IPS-11a (cell line): ENCODE data around the gene KIAA1328.

Source experiments
- H3K4me3 ChIP-seq: one replicate; pipeline ENCODE4 v1.5.1; 2013; ENCODE audit warnings: low read depth, low read length, control low read depth

Gene KIAA1328

DNA sequence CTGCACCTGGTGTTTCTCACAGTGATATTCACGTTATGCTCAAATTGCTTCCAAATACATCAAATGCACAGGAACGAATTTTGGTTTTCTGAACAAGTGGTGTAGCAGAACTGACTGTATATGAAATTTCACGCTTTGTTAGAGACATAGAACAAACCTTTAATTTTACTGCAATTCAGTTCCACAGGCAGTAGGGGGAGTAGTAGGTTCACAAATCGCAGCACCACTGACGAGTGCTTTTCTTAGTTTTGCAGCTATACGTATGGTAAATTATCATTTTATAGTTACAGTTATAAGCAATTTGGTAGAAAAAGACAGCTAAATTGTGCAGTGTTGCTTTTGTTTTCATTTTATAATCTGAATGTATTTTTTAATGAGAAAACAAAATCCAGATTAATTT, 113.3 kb downstream of the KIAA1328 start:
- no peak overlapping the region for H3K4me3 ChIP-seq

DNA sequence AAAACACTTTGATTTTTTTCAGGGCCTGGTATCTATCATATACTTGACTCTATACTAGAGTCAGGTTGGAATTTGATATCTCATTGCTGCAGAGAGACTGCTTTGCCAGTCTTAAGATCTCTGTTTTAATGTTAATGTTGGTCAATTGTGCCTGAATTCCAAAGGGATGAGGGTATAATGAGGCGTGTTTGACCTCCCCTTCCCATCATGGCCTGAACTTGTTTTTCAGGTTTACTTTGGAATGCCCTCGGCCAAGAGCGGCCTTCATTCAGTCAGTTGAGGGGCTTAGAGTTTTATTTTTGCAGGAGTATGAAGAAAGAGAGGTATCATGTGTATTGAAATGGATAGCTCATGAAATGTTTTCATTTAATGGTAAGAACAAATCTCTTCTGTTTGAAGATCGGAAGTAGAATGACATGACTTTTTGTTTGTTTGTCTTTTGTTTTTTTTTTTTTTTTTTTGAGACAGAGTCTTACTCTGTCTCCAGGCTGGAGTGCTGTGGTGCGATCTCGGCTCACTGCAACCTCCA, 119.0 kb downstream of the KIAA1328 start:
- no peak overlapping the region for H3K4me3 ChIP-seq

DNA sequence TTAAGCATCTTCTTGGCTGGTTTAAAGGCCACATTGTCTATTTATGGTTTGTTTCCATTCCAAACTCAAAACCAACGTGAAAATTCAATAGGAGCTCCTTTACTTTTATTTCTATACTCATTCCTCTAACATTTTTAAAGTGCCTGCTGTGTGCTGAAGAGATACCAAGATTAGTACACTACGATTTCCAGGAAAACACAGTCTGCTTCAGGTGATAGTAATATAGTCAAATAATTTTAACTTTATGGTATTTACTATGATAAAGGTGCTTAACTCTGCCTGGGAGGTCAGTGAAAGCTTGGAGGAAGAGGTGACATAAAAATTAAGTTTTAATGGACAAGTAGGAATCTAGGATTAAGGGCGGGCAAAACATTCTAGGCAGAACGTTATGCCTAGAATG, 121.4 kb downstream of the KIAA1328 start:
- H3K4me3 ChIP-seq = no peak overlapping the region

DNA sequence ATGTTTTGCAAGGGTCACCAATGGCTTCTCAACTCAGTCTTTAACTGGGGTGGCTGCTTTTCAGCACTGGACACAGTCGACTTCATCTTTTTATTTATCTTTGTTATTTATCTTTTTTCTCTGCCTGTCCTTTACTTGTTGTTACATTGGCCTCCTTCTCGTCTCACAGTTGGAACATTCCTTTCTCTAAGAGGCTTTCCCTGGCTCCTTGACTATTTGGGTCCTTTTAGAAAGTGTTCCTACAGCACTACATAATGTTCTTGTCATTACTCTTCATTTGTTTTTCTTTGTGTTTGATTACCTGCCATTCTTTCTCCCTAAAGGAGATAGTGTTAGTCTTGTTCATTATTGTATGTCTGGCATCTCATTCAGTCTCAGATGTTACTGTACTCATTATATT, 122.0 kb downstream of the KIAA1328 start:
- no peak overlapping the region for H3K4me3 ChIP-seq

DNA sequence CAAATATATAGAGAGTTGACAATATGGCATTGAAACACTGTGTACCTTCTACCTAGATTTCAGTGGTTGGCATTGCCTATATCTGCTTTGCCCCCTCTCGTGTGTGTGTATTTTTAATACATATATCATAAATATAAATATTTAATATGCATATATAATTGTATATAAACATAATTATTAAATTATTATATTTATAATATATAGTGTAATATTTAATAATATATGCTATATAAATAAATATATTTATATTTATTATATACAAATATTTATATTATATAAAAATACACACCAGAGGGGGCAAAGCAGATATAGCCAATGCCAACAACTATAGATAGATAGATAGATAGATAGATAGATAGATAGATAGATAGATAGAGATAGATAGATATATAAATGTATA, 124.1 kb downstream of the KIAA1328 start:
- H3K4me3 ChIP-seq = no peak overlapping the region

DNA sequence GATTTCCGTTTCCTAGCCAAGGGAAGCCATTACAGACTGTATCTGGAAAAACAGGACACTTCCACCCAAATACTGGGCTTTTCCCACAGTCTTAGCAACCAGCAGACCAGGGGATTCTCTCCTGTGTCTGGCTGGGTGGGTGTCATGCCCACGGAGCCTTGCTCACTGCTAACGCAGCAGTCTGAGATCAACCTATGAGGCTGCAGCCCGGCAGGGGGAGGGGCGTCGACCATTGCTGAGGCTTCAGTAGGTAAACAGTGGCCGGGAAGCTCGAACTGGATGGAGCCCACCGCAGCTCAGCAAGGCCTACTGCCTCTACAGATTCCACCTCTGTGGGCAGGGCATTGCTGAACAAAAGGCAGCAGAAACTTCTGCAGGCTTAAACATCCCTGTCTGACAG, 131.1 kb downstream of the KIAA1328 start:
- no peak overlapping the region for H3K4me3 ChIP-seq

DNA sequence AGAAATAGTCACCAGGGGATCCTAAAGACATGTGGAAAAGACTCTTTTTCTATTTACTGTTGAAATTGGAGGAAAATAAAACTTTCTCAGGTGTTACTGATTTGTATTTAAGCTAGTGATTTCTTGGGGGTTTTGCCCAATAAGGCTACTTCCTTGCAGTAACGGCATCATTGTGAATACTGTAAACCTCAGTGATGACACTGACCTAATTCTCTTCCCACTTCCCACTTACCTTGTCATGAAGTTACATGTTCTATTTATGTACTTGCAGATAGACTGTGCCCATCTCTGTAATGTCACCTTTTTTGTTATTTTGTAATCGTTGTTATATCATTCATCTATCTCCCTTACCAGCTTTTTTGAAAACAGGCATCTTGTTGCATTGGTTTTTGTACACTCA, 134.5 kb downstream of the KIAA1328 start:
- H3K4me3 ChIP-seq = no peak overlapping the region

DNA sequence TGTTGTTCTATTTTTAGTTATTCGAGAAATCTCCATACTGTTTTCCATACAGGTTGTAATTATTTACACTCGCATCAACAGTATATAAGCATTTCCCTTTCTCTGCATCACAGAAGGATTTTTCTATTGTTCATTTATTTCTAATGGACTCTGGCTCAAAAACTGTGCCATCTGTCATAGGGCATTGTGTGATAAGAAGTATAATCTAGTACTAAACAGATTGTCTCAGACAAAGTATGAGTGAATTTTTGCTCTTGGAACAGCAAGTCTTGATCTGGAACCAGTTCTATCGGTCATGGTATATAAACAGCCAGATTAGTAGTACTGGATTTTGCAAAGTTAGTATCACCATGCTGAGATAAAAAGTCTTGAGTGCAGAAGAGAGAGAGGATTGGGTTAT, 145.8 kb downstream of the KIAA1328 start:
- H3K4me3 ChIP-seq = no peak overlapping the region

DNA sequence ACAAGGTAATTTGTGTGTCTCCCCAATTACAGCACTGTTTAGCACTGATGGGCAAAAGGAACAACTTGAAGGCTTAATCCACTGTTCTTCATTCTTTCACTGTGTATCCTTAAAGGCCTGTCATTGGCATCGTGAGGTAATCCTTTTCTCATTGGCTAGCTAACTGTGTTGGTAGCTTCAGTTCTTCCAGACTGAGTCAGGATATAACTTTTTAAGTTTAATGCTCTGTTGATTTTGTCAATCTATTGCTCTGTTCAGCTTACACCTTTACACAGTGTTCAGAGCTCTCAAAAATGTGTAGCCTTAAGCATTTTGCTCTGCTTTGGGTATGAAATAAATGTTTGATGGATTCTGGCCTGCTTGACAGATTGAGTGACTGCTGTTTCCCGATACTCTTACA, 148.2 kb downstream of the KIAA1328 start:
- no peak overlapping the region for H3K4me3 ChIP-seq

DNA sequence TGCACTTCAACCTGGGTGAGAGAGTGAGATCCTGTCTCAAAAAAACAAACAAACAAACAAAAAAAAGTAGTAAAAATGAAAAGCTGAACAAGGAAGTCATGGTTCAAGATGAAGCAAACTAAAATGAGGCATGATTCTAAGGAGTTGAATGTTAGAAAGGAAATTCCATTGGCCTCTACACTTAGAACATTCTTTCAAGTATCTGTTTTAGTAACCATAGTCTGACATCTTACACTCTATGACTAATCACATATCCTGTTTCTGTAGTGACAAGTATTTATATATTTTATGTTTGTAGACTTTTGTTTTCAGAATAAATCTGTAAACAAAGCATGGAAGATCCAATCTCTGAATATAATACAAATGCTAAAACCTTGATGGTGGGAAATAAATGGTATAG, 164.1 kb downstream of the KIAA1328 start:
- no peak overlapping the region for H3K4me3 ChIP-seq

DNA sequence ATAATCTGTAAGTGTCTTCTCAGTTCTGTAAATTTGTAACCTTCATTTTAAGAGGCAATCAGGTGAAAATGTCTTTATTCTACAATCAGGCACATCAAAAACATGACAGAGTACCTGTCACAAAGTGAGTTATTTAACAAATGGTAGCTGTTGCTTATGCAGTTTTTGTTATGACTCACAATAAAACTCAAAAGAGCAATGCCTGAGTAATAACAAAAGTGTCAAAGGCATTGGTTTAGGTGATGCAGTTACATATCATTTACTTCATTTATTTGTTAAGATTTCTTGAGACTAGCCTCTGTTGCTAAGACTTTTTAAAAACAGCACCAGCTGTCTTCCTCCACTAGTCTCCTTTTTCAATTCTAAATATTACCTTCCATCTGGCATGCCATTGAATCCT, 177.8 kb downstream of the KIAA1328 start:
- no peak overlapping the region for H3K4me3 ChIP-seq

DNA sequence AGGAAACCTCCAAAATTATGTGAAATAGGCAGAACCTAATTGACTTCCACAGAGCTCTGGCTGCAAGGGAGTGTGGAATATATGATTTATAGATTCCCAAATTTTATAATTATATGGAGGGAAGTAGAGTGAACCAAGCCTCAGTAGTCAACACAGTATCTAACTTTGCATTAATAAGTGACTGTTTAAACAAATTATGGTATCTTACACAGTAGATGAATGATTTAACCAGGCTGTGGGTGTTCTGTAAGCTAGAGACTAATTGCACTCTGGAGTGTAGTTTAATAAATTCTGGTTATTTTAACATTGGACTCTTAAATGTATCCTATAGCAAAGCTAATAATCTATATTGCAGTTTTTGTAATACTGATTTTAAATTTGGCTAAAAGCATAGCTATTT, 183.5 kb downstream of the KIAA1328 start:
- no peak overlapping the region for H3K4me3 ChIP-seq

DNA sequence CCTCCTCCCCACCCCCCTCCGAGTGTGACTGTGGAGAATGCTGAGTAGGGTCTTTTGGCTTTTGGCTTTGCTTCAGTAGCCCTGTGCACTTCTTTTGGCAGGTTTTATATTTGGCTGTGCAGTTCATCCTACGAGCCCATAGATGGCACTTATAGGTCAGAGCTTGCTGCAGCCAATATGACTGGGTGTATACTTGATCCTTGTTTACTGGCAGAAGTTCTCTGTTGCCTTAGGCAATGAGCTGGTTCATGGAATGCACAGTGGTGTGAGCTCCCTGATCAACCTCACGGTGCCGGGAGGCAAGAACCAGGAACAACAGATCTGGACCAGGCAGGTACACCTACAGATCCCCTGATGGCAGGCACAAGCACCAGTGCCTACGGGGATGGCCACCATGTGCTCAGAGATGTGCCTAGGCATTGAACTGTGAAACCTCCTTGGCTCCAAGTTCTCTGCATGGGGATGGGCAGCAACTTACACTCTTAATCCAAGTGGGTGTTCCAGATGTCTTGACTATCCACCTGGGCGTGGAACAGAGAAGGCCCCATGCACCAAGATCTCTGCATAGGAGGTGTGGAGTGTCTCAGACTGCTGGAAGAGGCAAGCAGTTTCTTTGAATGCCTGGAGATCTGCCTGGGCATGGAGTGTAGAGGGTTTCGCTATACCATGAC, 190.4 kb downstream of the KIAA1328 start:
- no peak overlapping the region for H3K4me3 ChIP-seq

DNA sequence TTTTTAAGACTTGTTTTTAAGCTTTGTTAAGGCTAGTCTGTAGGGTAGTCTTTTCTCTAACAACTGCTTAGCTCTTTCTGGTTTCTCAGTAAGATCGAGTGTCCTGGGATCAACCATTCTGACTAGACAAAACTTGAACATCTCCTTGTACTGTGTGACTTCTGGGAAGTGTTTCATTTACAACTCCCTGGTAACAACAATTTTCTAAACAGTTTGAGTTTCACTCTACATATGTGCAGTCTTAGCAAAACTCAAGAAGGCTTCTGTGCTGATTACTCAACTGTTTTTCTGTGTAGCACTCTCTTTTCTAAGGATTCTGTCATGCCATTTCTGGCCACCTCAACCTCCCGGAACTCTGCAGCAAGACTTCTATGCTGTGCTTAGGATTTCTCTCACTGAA, 204.5 kb downstream of the KIAA1328 start:
- H3K4me3 ChIP-seq = no peak overlapping the region

DNA sequence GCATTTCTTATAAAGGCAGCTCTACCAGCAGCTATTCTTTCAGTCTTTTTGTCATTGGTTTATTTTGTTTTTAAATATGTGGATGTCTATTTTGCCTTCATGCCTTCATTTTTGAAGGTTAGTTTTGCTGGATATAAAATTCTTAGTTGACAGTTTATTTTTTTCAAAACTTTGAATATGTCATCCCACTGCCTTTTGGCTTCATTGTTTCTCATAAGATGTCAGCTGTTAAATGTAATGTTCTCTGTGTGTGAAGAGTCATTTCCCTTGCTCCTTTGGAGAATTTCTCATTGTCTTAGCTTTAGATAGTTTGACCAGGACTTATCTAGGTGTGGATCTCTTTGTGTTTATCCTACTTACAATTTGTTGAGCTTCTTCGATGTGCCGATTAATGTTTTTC, 213.5 kb downstream of the KIAA1328 start:
- no peak overlapping the region for H3K4me3 ChIP-seq

DNA sequence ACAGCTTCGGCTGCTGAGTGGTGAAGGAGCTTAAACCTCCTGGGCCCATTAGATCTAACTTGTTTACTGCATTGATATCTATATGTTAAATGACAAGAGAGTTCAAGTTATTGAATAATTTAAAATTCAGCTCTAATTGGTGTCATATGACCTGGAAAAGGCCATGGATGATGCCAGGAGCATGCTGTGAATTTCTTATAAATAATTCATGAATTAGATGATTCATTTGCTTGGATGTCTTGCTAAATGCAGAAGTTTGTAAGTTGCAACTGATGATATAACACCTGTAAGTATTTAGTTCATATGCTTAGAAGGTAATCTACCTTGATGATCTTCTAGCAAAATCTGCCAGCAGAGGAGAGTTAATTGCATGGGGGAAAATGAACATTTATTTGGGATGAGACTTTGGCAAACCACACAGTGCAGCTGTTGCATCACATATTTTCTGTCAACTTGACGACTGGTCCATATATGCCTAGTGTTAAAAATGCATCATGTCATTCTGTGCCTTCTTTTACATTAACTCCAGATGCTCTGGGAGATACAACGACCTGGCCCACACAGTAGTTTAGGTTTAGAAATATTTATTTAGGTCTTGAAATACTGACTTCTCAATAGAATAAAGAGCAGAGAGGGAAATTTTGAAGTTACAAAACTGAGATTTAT, 226.3 kb downstream of the KIAA1328 start:
- H3K4me3 ChIP-seq = no peak overlapping the region

DNA sequence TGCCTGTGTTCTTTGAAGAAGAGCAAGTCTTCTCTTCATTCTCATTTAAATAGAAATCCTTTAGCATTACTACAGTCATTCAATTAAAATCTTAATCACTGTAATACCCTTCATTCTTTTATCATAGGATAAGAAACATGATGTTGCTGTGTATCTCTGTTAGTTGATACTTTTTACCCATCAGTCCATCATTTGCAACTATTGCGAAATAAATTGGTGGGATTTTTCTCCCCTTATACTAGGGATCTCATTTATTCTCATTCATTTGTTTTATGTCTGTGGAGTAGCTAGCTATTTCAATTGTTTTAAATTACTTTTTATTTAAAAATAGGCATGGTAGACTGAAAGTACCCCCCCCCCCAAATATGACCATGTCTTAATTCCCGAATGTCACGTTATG, 235.3 kb downstream of the KIAA1328 start:
- H3K4me3 ChIP-seq = no peak overlapping the region

DNA sequence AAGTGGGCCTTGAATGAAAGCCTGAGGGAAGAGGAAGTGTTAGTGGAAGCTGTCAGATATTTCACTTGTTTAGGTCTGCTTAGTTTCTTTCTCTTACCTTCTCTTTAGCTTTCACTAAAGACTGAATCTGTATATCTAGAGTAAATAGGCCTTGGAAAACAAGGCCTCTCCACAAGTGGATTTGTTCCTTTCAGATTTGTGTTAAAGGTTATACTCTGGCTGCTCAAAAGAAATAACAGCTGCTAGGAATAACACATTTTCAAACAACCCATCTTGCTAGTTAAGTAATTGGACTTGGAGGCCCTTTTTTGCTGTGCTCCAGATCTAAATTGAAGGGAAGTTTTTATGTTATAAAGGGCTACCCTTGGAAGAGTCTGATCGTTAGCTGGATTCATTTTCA, 236.3 kb downstream of the KIAA1328 start:
- H3K4me3 ChIP-seq = no peak overlapping the region

DNA sequence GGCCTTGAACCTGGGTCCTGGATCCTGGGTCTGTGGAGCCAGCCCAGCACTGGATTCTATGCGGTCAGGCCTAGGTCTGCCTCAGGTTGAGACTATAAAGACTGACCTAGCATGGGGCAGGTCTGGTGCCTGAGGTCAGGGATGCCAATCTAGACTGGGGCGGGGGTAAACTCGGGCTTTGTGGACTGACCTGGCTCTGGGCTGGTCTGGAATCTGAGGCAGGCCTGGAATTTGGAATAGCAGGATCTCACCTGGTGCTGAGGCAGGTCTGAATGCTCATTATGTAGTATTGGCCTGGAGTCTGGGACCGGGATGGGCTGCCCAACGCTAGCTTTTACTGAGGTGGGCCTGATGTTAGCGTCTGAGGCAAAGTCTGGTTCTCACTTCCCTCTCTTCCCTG, 256.0 kb downstream of the KIAA1328 start:
- no peak overlapping the region for H3K4me3 ChIP-seq

DNA sequence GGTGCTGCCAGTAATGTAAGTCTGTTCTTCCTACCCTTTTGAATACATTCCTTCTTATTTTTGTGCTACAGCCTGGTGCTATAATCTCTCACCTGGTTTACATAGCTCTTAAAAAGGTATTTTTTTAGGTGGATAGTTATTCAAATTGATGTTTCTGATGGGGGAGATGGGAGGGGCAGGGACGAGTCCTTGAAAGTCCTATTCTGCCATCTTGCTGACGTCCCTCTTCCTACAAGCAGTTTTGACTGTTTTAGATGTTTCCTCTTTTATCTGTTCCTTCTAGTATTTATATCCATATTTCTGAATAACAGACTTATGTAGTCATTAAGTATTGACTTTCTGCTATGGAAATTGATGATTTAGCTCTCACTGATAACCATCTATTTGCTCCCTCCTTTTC, 256.4 kb downstream of the KIAA1328 start:
- H3K4me3 ChIP-seq = no peak overlapping the region

DNA sequence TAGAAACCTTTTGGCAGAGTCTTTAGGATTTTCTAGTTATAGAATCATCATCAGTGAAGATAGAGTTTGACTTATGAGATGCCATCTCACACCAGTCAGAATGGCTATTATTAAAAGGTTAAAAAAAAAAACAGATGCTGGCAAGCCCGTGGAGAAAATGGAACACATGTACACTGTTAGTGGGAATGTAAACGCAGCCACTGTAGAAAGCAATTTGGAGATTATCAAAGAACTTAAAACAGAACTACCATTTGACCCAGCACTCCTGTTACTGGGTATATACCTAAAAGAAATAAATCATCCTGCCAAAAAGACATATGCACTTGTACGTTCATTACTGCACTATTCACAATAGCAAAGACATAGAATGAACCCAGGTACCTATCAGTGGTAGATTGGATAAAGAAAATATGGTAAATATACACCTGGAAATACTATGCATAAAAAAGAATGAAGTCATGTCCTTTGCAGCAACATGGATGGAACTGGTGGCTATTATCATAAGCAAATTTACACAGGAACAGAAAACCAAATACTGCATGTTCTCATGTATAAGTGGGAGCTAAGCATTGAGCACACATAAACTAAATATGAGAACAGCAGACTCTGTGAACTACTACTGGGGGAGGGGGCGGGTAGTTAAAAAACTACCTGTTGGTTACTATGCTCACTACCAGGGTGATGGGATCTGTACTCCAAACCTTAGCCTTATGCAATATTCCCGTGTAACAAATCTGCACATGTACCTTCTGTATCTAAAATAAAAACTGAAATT, 279.0 kb downstream of the KIAA1328 start:
- H3K4me3 ChIP-seq = no peak overlapping the region

DNA sequence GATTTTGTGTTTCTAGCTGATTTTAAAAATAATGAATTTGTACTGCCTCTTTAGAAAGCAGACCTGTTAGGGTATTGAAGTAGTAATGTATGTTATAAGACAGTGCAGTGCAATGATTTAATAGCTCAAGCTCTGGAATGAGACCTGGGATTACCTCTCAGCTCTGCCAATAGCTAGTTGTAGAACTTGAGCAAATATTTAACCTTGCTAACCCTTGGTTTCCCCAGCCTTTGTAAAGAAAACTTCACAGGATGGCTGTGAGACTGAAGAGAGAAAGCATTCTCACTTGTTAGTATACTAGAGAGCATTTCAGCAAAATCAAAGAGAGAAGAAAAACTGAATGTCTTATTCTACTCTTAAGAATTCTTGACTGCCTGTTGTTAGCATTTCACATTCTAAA, 293.9 kb downstream of the KIAA1328 start:
- H3K4me3 ChIP-seq = no peak overlapping the region
